Immature natural killer cell (primary cell): ENCODE results near the gene ANKRD23. TPM values are rescaled to one million over a fixed set of nuclear protein-coding genes. Genes with fewer than 3 reads are reported as not detected.
"Not testable (repeated sequence)": the region's sequence is repeated elsewhere in the genome, so short reads cannot be mapped to it uniquely, and the experiment has no call there.

Source experiments
- DNase-seq, 3 donors: peaks; one replicate each; pipeline ENCODE4 v3.0.0; 2022; ENCODE audit warnings: mixed read lengths in 1 of 3
- H3K27ac Mint-ChIP-seq, 6 donors: one replicate each; pipeline ENCODE4 v1.8.0; 2020; ENCODE audit warnings: mixed read lengths in 6 of 6, mild to moderate bottlenecking in 5 of 6, inconsistent platforms in 4 of 6, moderate library complexity in 3 of 6
- H3K27me3 Mint-ChIP-seq, 3 donors: one replicate each; pipeline ENCODE4 v1.8.0; 2020 to 2021; ENCODE audit warnings: low read depth in 3 of 3, mild to moderate bottlenecking in 3 of 3, mixed read lengths in 3 of 3, moderate library complexity in 3 of 3, inconsistent platforms in 1 of 3
- H3K36me3 Mint-ChIP-seq, 3 donors: one replicate each; pipeline ENCODE4 v1.8.0; 2020; ENCODE audit warnings: mixed read lengths in 3 of 3, inconsistent platforms in 2 of 3, mild to moderate bottlenecking in 2 of 3
- H3K4me1 Mint-ChIP-seq, 2 donors: one replicate each; pipeline ENCODE4 v1.8.0; 2020; ENCODE audit warnings: inconsistent platforms in 2 of 2, mild to moderate bottlenecking in 2 of 2, mixed read lengths in 2 of 2, moderate library complexity in 1 of 2
- H3K4me3 Mint-ChIP-seq, 5 donors: one replicate each; pipeline ENCODE4 v1.8.0; 2020; ENCODE audit warnings: mild to moderate bottlenecking in 5 of 5, mixed read lengths in 5 of 5, inconsistent platforms in 3 of 5, moderate library complexity in 3 of 5
- H3K9me3 Mint-ChIP-seq, 6 donors: one replicate each; pipeline ENCODE4 v1.8.0; 2020; ENCODE audit warnings: mild to moderate bottlenecking in 6 of 6, mixed read lengths in 6 of 6, inconsistent platforms in 4 of 6, moderate library complexity in 3 of 6
- polyA plus RNA-seq, 3 donors: library from polyadenylated mRNA; unstranded; fragments of 300-500 nt; fragmentation: Illumina TruSeq; gene quantifications; one replicate each; pipeline ENCODE4 v1.2.3, GENCODE V29; 2021

Gene ANKRD23
- polyA plus RNA-seq, 3 donors from 2014 or later = 1.3 TPM; not detected in 2

- Mint-ChIP-seq H3K4me3 (no peak overlapping the region), H3K36me3 (peaks cover 4 to 22% (median 9%) of the 10 kb centered on the region in 3 donors), H3K27ac (peak overlapping the region in 1 of 6 donors; percentile 22), H3K27me3 (peaks cover 0 to 14% (median 6%) of the 10 kb centered on the region in 3 donors), H3K4me1 (peaks cover 42 to 44% of the 10 kb centered on the region in 2 donors), H3K9me3 (no peaks in the 10 kb centered on the region)
- no peak for DNase-seq
Measured at GRCh38 chr2:96864343-96865091, 20.7 kb upstream of the ANKRD23 start.

DNA sequence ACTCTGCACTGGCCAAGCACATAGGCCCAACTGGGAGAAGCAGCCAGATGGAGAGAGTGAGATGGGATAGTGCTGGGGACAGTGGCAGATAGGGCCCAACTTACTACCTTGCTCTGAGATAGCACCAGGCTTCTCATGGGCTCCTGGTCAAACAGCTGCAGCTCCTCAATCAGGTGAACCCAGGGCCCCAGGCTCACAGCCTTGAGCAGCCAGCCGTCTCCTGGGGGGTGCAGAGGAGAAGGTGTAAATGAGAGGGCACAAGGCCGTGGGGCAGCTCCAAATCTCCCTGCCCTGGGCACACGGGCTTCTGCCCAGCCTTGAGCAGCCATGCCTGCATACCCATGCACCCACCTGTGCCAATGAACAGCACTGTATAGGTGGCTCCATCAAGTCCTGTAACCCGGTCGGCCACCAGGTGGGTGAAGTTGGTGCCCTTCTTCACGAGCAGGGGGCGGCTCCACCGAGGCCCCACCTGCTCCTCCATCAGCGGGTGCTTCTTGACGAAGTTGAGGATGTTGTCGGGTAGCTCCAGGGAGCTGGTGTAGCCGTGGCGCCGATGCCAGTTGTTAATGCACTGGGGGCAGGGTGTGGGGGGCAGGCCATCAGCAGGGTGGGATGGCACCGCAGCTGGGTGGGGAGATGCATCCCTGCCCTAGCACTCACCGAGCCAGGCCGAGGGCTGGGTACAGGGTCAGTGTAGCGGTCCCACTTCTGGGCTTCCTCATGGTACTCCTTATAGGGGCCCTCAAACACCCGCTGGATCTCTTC, 19.9 kb upstream of the ANKRD23 start:
- Mint-ChIP-seq H3K4me3 (no peak overlapping the region), H3K27ac (peak overlapping the region in 2 of 6 donors; percentile 55 to 69), H3K27me3 (peaks cover 2 to 14% (median 6%) of the 10 kb centered on the region in 3 donors)

GRCh38 chr2:96863056-96863455, 19.2 kb upstream of the ANKRD23 start:
- Mint-ChIP-seq H3K27ac (peak overlapping the region in 4 of 6 donors; percentile 40 to 69 (median 48)), H3K36me3 (peaks cover 4 to 22% (median 9%) of the 10 kb centered on the region in 3 donors), H3K4me1 (peaks cover 51% of the 10 kb centered on the region in 2 donors)
- not testable (repeated sequence) for H3K9me3 Mint-ChIP-seq, H3K27me3 Mint-ChIP-seq, H3K4me3 Mint-ChIP-seq, DNase-seq

More for the DNA sequence above, 19.9 kb upstream of the ANKRD23 start:
- peaks cover 49 to 52% of the 10 kb centered on the region in 2 donors for H3K4me1 Mint-ChIP-seq
- no peak for DNase-seq
- no peaks in the 10 kb centered on the region for H3K9me3 Mint-ChIP-seq
- H3K36me3 Mint-ChIP-seq = peaks cover 4 to 22% (median 9%) of the 10 kb centered on the region in 3 donors

GRCh38 chr2:96861074-96861473, 17.3 kb upstream of the ANKRD23 start:
- Mint-ChIP-seq H3K36me3 (peaks cover 4 to 22% (median 9%) of the 10 kb centered on the region in 3 donors), H3K27ac (no peak overlapping the region), H3K9me3 (no peaks in the 10 kb centered on the region), H3K27me3 (peaks cover 2 to 11% (median 5%) of the 10 kb centered on the region in 3 donors), H3K4me1 (peaks cover 45 to 46% of the 10 kb centered on the region in 2 donors), H3K4me3 (no peak overlapping the region)
- no peak for DNase-seq

- no peak for DNase-seq
- H3K27ac Mint-ChIP-seq = peak overlapping the region in 5 of 6 donors; percentile 39 to 90 (median 48)
- no peak overlapping the region for H3K4me3 Mint-ChIP-seq
Measured at GRCh38 chr2:96860065-96861029, 16.5 kb upstream of the ANKRD23 start.

DNA sequence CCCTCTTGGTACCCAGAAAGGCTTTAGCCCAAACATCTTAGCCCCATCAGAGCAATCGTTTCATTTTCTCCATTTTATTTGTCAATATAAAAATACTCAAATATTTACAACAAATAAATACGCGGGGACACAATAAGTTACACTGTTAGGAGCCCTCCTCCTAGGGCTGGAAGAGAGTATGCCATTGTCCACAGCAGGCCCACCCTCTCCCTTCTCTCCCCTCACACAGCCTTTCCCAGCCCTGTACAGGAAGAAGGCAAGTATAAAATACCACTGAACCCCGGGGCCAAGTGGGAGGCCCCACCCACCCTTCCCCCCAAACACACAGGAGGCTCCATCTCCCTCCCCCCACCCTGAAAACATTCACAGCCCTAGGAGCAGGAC, 15.9 kb upstream of the ANKRD23 start:
- DNase-seq = no peak
- peaks cover 2 to 11% (median 5%) of the 10 kb centered on the region in 3 donors for H3K27me3 Mint-ChIP-seq
- peak overlapping the region; percentile 39 to 90 (median 74) for H3K27ac Mint-ChIP-seq
- H3K36me3 Mint-ChIP-seq = peaks cover 4 to 22% (median 9%) of the 10 kb centered on the region in 3 donors
- H3K9me3 Mint-ChIP-seq = no peaks in the 10 kb centered on the region
- H3K4me3 Mint-ChIP-seq = peak overlapping the region in 4 of 5 donors; percentile 85 to 90 (median 90)
- peaks cover 42 to 48% of the 10 kb centered on the region in 2 donors for H3K4me1 Mint-ChIP-seq

More at GRCh38 chr2:96860065-96861029, 16.5 kb upstream of the ANKRD23 start:
- Mint-ChIP-seq H3K9me3 (no peaks in the 10 kb centered on the region), H3K36me3 (peaks cover 4 to 22% (median 9%) of the 10 kb centered on the region in 3 donors), H3K27me3 (peaks cover 2 to 11% (median 5%) of the 10 kb centered on the region in 3 donors), H3K4me1 (peaks cover 40 to 42% of the 10 kb centered on the region in 2 donors)

DNA sequence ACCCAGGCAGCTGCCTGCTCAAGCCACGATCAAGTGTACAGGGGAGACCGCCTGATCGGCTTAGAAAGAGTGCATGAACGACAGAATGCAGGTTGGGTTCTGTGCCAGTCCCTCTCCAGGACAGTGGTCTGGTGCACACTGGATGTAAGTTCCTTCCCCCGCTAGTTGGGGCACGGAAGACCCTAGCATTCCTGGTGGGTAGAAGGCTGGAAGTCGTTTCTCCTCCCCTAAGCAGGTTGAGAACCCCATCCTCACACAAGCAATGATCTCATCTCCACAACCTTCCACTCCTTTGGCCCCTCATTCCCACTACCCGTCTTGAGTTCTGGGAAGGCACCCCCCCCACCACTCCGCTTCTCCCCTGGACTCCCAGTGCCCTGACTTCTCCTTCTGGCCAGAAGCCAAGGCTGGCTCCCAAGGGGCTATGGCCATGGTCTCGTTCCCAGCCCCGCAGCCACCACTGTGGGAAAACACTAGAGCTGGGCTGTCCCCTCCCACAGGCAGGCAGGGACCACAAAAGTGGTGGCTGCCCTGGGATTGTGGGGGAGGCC, 15.4 kb upstream of the ANKRD23 start:
- Mint-ChIP-seq H3K27me3 (peaks cover 2 to 11% (median 5%) of the 10 kb centered on the region in 3 donors), H3K27ac (peak overlapping the region; percentile 42 to 81 (median 71)), H3K4me1 (peaks cover 42 to 50% of the 10 kb centered on the region in 2 donors), H3K9me3 (no peaks in the 10 kb centered on the region), H3K36me3 (peaks cover 4 to 25% (median 9%) of the 10 kb centered on the region in 3 donors), H3K4me3 (peak overlapping the region; percentile 85 to 90 (median 89))
- DNase-seq = no peak

DNA sequence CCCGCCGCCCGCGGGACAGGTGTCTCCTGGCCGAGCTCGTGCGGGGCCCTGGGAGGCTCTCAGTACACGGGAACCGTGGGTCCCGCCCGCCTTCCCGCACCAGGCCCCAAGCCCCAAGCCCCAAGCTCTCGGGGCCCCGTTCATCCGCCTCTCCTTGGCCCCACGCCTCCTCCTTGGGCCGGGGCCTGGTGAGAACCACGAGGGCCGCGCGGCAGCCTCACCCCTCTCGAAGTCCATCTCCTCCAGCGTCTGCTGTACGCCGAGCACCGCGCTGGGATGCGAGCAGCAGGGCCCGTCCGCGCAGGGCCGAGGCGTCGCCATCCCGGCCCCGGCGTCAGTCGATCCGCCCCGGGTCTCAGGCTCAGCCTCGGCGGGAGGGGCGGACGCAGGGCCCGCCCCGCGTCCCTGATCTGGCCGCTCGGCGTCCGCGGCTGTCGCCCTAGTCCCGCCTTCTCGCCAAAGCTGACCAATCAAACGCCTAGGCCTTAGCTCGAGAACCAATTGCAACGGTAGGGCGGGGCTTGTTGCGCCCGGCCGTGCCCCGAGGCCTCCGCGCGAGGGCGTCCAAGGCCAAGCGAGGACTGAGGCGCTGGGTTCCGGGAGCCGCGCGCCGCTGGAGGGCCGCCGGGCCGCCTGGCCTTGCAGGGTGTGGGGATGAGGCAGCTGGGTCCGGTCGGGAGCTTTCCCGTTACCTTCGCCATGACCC, 14.0 kb upstream of the ANKRD23 start, which contains the start of gene ANKRD39:
Gene ANKRD39 (minus strand): TSS at position 350 of the 706 bp plus-strand sequence. CDS start 29 bp downstream, at position 321.
- peak; percentile 99 for DNase-seq
- Mint-ChIP-seq H3K27me3 (peaks cover 2 to 11% (median 5%) of the 10 kb centered on the region in 3 donors), H3K27ac (peak within 1 kb of the TSS; percentile 69 to 89 (median 81)), H3K4me1 (peaks cover 39 to 49% of the 10 kb centered on the region in 2 donors), H3K9me3 (no peaks in the 10 kb centered on the region), H3K4me3 (peak within 1 kb of the TSS; percentile 85 to 90 (median 89)), H3K36me3 (peaks cover 7 to 27% (median 11%) of the 10 kb centered on the region in 3 donors)

- Mint-ChIP-seq H3K27me3 (peaks cover 2 to 11% (median 5%) of the 10 kb centered on the region in 3 donors), H3K27ac (peak overlapping the region; percentile 69 to 89 (median 81)), H3K4me1 (peaks cover 39 to 51% of the 10 kb centered on the region in 2 donors), H3K36me3 (peaks cover 10 to 30% (median 15%) of the 10 kb centered on the region in 3 donors), H3K4me3 (peak overlapping the region; percentile 85 to 90 (median 89)), H3K9me3 (no peaks in the 10 kb centered on the region)
- DNase-seq = peak in 1 of 3 donors; percentile 24
Measured at GRCh38 chr2:96856776-96857666, 13.2 kb upstream of the ANKRD23 start.

DNA sequence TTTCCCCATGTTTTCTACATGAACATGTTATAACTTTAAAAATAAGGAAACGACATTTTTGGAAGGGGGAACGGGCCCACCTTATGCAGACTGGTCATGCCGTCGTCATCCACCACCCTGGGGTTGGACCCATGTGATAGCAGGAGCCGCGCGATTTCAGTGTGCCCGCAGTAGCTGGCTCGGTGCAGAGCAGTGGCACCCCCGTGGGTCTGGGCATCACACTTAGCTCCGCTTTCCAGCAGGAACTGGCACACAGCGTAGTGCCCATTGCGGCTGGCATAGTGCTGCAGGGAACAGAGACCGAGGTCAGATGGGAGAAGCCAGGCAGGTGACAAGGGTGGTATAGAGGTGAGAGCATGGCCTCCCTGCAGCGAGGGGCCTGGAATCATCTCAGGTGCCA, 9.5 kb upstream of the ANKRD23 start:
- H3K4me3 Mint-ChIP-seq = no peak overlapping the region
- DNase-seq = no peak
- no peaks in the 10 kb centered on the region for H3K9me3 Mint-ChIP-seq
- H3K4me1 Mint-ChIP-seq = peaks cover 20 to 33% of the 10 kb centered on the region in 2 donors
- peaks cover 2 to 4% (median 3%) of the 10 kb centered on the region in 3 donors for H3K27me3 Mint-ChIP-seq
- no peak overlapping the region for H3K27ac Mint-ChIP-seq
- H3K36me3 Mint-ChIP-seq = peaks cover 13 to 28% (median 15%) of the 10 kb centered on the region in 3 donors

DNA sequence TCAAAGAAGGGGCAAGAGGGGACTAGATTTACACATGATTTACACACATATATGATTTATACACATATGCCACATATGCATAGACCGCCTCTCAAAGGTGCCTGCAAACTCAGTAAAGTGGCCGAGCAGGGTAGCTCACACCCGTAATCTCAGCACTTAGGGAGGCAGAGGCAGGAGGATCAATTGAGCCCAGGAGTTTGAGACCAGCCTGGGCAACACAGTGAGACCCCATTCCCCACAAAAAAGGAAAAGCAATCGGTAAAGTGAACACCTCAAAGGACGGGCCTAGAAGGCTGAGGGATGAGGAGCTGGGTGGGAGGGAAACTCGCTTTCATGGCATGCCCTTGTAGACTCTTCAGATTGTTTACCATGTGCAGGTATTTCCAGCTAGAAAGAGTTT, 8.8 kb upstream of the ANKRD23 start:
- Mint-ChIP-seq H3K27me3 (peaks cover 0 to 2% (median 2%) of the 10 kb centered on the region in 3 donors), H3K4me3 (no peak overlapping the region), H3K4me1 (peaks cover 19 to 33% of the 10 kb centered on the region in 2 donors), H3K9me3 (no peaks in the 10 kb centered on the region), H3K27ac (no peak overlapping the region), H3K36me3 (peaks cover 15 to 34% (median 19%) of the 10 kb centered on the region in 3 donors)
- DNase-seq = no peak
